AML-193 (cell line): ENCODE measurements around the gene ZNF302.
"Not testable (repeated sequence)": the region's sequence is repeated elsewhere in the genome, so short reads cannot be mapped to it uniquely, and the experiment has no call there.

Experiments used
- DNase-seq, 2 experiments: peaks; one replicate each; lab custom pipeline; 2025; lab: John Stamatoyannopoulos, UW

The ZNF302 gene

DNA sequence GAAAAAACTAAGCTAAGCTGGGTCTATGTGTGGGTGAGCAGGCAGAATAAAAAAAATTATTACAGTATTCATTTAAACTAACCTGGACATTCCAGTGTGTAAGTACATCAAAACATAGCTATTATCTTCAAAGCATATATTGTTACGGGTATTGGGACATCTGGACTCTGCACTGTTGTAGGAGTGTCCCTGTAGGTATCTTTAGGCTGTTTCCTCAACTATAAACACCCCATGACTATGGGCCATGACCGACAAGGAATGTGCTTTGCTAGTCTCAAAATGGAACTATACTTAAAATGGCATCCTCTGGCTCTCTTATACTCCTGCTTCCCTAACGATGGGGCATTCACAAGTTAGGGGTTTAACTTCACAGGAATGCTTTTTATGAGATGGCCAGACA lies 3.9 kb upstream of the ZNF302 start:
- no peak for DNase-seq

DNA sequence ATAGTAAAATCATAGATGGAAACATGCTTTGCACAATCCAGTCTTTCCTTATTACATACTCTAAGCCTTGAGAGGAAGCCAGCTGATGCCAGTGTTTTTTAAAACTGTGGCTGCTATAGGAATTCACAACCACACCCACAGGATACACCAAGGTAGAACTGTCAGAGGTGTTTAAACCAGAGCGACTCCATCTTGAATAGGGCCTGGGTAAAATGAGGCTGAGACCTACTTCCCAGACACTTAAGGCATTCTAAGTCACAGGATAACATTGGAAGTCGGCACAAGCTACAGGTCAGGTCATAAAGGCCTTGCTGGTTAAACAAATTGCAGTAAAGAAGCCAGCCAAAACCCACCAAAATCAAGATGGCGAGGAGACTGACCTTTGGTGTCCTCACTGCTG lies 2.2 kb upstream of the ZNF302 start:
- no peak for DNase-seq

DNA sequence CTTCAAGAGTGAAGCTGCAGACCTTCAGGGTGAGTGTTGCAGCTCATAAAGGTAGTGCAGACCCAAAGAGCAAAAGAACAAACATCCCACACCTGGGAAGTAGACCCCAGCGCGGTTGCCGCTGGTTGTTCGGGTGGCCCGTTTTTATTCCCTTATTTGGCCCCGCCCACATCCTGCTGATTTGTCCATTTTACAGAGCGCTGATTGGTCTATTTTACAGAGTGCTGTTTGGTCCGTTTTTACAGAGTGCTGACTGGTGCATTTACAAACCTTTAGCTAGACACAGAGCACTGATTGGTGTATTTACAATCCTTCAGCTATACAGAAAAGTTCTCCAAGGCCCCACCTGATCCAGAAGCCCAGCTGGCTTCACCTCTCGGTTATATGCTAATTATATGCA lies 1.6 kb upstream of the ZNF302 start:
- DNase-seq = no peak

DNA sequence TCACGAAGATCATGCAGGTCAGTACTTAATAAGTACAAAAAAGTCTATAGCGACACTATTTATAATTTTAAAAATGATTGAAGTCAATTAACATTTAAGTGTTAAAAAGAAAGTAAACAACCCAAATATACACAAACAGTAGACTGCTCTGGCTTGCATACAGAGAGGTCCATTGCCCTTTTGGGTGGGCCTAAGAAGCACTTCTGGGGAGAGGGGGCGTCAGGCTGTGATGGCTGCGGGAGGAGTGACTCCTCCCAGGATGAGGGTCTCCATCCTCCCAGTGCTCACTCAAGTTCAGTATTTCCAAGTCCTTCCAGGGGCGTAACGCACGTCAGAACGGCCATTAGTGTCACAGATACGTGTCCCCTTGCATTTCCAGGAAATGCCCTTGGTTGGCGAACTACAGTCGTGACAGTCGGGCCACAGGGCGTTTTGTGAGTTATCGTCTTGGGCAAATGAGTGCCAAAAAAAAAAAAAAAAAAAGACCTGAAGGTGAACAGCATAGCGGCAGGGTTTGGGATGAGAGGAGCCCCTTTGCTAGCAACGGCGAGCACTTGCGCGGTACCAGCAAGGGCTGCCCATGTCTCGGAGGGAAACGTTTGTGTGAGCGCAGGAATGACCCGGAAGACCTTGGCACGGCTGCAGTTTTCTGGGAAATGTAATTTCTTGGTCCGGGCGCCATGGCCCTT lies 637 bp upstream of the ZNF302 start, which contains the start of gene SCGB2B2:
TSS of gene SCGB2B2 (minus strand) at position 463 of the 689 bp plus-strand sequence. CDS start 82,596 bp downstream, outside the sequence.
- peak; percentile 92 to 93 for DNase-seq

DNA sequence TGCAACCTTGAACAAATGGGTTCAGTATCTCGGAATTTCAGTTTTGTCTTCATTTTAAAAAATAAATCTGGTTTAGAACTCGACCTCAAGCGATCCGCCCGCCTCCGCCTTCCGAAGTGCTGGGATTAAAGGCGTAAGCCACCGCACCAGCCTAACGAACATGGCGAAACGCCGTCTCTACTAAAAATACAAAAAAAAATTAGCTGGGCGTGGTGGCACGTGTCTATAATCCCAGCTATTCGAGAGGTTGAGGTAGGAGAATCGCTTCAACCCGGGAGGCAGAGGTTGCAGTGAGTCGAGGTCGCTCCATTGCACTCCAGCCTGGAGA lies 571 bp downstream of the ZNF302 start:
- no peak for DNase-seq

DNA sequence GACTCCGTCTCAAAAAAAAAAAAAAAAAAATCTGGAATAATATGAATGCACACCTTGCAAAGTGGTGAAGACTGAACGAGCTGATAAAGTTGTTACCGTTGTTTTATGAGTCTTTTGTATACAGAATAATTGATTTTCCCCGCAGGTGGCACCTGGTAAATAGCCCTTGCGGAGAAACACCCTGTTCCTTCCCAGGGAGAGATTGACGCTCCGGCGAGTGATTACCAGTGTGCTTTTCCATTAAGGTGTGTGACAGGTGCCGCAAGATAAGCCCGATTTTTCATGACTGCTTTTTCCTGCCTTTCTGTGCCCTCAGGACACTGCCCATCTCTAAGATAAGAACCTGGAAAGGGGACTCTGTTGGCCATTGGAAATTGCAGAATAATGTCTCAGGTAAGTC lies 943 bp downstream of the ZNF302 start:
- DNase-seq = no peak

DNA sequence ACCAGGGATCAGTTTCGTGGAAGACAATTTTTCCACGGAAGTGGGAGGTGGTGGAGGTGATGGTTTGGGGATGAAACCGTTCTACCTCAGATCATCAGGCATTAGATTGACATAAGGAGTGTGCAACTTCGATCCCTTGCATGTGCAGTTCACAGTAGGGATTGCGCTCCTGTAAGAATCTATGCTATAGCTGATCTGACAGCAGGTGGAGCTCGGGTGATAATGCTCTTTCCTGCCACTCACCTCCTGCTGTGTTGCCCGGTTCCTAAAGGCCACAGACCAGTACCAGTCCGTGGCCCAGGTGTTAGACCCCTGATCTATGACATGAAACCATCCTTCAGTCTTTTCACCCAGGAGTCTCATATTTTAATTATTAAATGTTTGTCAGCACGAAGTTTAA lies 4.0 kb downstream of the ZNF302 start:
- DNase-seq = no peak

DNA sequence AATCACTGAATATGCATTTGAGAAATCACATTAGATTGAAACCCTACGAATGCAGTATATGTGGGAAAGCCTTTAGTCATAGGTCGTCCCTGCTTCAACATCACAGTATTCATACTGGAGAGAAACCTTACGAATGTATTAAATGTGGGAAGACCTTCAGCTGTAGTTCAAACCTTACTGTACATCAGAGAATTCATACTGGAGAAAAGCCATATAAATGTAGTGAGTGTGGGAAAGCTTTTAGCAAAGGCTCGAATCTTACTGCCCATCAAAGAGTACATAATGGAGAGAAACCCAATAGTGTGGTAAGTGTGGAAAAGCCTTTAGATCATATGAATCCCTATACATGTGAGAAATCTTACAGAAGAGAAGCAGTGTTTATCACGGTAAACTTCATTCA lies 7.8 kb downstream of the ZNF302 start:
- not testable (repeated sequence) for DNase-seq

DNA sequence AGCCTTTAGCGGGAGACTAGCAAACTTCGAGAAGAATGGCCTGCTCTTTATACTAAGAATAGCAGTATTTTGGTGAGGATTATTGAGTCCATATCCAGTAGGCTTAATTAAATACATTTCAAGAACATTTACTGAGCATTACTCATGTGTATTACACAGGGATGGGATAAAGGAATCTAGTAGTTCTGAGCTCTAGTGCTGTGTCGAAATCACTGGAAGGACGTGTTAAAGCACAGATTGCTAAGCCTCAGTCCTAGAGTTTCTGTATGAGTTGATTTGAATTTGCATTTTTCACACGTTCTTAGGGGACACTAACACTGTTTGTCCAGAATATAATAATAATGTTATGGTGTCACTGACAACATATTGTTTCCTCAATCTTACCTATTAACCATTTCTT lies 9.0 kb downstream of the ZNF302 start:
- DNase-seq = no peak

DNA sequence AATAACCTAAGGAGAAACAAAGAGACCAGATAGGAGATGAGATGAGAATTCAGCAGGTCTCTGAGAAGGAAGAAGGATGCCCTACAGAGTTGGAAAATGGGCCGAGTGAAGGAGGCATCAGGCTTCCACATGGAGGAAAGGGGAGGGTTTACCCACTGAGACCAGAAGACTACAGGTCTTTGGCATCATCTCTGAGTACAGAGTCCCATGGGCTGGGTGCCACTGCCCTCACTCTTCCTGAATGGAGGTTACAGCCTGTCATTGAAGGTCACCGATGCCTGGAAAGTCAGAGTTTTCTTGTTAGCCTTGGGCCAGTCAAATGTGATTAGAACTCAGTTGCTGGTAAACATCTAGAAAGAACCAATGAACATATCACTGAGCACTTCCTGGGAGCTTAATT lies 9.9 kb downstream of the ZNF302 start:
- DNase-seq = no peak

DNA sequence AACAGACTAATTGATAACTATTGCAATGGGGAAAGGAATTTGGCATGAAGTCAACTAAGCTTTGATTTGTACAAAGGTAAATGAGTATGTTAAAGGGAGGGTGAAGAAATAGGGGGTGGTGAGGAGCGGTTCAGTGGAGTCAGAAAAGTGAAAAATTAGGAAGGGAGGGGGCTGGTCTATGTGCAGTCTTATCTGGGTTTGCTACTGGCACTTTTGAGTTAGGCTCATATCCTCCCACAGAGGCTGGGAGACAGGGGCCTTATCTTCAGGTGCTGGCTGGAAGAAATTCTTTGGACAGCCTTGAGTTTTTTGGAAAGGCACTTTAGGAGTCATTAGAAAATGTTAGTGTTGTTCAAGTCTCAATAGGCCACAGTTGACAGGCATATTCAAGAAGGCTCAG lies 11.1 kb downstream of the ZNF302 start:
- no peak for DNase-seq

DNA sequence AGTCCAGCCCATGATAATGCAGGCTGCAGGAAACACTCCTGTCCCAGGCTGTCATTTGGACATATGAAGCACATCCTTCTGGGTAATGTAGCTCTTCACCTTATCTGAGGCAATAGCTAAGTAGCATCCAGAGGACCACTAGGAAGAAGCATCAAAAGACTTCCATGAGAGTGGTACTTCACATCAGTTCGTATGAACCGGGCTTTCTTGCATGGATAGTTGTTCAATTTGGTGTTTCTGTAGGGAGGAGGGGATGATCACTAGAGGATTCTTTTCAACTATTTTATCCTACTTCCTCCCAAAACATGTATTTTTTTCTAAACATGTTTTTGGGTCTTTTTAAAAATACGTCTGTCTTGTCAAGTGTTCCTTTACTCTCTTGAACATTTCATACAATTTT lies 12.9 kb downstream of the ZNF302 start:
- no peak for DNase-seq

DNA sequence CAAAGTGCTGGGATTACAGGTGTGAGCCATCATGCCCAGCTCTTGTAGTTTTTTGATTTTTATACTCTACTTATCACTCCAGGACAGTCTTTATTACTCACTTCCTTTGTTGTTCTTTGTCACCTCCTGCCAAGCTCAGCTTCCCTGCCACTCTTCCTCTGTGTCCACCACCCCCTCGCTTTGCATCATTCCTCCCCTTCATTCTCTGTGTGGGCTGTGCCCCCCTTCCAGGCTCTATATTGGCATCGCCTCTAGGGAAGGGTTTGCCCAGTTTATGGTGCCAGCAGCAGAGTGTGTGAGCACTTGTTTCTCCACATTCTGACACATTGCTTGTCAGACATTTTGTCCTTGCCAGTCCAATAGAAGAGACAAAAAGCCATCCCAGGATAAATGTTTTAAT lies 15.1 kb downstream of the ZNF302 start:
- DNase-seq = no peak

DNA sequence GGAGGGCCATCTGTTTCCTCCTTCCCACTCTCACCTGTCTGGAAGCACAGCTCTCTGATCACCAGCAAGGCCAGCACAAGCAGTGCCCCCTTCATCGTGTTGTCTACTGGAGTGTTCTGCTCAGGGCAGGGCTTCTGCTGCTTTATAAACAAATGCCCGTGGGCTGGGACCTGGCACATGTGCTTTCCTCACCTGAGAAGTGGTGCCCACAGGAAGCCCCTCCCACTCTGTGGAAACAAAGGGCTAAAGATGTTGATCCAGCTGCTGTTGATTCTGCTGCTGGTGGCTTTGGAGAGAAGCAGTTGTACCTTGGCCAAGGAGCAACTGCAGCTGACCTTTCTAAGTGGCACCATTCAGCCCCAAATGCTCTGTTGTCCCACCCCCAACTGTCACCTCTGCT lies 30.2 kb downstream of the ZNF302 start:
- no peak for DNase-seq

DNA sequence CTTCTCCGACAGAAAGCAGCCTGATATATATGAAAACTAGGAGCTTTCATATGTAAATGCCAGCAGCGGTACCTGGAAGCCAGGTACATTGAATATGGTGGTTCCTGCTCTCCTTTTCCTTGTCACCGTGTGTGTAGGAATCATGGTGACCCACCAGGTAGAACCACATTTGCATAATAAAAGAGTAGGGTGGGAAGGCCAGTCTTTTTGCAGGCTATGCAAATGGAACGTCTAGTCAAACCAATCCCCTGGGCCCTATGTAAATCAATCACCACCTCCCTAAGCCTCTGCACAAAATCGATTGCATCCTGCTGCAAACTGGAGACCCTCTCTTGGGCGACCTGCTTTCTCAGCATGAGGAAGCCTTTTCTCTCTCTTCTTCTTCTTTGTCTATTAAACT lies 34.4 kb downstream of the ZNF302 start:
- DNase-seq = no peak

DNA sequence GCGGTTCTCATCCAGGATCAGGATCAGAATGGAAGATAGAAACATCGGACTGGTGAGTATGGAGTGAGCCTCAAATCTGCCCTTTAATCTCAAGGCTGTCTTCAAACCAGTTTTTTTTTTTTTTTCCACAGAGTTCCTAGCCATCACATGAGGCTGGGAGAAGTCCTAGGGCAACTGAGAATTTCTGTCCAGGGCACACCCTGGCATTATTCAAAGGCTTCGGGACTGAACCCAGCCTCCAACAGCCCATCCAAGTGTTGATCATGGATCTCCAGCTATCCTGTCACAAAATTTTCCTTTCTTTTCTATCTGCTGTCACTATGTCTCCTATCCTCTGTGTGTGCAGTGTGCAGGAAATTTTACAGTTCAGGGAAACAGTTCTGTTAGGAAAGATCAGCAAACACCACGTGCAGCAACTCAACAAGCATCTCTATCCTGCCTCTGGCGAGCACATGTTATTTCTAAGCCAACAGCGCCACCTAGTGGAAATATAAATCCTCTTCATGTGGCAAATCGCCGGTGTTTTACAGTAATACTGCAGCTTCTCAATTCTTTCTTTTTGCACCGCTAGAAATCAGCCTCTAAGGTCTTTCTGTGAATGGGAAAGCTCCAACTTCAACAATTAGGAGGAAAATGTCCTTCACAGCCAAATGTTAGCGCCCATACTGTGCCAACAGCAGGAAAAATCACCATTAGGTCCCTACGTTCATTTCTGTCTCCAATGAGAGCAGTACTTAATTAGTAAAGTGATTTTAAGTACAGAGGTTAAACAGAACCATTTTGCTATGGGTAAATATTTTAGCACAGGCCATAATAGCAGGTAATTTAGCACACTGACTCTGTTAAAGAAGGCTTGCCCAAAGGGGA lies 35.1 kb downstream of the ZNF302 start:
- peak; percentile 59 to 68 for DNase-seq

DNA sequence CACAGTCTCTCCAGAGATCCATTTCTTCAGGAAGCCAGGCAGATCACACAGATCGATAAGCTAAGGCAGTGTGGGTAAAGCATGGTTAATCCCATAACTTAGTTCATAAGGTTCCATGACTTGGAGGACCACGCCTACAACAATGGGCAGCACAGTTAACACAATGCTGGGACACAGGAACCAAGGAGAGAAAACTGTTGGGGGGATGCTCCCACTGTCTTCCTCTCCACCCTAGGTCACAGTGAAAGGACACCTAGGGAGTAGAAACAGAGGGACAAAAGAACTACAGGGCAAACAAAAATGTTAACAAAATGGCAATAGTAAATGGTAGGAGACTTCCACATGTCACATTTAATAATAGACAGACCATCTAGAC lies 35.8 kb downstream of the ZNF302 start:
- DNase-seq = no peak

DNA sequence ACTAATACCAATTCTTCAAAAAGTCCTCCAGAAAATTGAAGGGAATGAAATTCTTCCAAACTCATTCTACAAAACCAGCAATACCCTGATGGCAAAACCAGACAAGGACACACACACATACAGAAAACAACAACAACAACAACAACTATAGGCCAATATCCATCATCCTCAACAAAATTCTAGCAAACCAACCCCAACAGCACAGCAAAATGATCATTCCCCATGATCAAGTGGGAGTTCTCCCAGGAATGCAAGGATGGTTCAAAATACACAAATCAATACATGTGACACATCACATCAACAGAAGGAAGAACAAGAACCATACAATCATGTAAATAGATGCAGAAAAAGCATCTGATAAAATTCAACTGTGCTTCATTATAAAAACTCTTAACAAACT lies 37.9 kb downstream of the ZNF302 start:
- no peak for DNase-seq

DNA sequence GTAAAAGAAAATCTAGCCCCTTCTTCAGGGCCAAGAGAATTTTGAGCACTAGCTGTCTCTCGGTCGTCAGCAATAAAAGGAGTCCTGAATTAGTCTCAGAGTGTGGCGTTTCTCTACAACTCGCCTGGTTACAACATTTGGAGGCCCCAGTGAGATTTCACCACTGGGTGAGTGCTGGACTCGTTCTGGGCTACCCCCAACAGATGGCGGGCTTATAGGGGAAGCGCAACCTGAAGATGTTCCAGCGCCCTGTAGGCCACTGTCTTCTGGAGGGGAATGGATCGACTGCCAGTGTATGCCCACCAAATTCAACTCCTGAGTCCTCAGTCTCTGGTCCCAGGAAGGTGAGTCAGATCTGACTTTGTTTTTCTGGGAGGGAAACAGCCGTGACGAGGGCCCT lies 44.9 kb downstream of the ZNF302 start:
- DNase-seq = no peak

DNA sequence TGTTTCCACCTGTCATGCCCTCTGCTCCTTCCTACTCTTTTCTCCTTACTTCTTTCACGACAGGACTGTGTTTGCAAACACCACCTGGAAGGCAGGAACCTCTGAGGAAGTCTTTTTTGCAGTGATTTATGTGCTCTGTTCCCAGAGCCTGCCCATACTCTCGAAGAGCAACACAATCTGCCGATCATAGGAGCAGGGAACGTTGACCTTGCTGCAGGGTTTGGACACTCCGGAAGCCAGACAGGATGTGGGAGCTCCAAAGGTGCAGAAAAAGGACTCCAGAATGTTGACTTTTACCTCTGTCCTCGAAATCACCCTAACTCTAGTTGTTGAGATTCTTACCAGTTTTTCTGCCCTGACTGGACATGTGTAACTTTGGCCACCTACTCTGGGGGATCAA lies 47.9 kb downstream of the ZNF302 start:
- no peak for DNase-seq

DNA sequence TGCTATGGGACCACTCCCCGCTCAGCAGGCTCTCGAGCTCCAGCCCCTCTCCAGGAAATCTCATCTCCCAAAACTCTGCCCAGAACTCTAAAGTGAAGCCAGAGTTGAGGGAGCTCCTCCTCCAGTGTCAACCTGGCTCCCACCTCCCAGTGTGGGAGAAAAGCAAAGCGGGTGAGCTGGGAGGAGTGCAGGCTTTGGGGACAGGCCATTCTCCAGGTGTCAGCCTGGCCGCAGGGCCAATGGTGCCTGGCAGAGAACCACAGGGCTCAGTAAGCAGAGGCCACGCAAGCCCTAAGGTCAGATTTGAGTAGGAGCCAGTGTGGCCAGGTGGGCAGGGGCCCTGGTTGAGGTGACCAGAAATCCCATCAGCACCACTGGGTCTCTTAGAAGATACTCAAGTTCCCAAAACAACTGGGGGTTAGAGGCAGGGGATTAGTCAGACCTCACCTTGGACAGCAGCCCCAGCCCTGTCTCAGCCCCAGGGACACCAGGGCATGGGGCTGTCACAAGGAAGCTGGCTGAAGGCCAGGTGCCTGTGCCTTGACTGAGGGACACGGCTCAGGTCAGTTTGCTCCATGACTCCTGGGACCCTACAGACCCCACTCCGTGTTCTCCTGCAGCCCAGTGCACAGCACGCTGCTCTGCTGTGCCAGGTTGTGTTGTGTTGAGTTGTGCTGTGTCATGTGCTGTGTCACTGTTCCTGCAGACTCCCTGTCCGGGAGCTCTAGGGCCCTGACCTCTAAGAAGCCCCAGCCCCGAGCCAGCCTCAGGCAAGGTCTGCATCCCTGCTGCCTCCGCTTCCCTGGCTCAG lies 53.7 kb downstream of the ZNF302 start:
- no peak for DNase-seq

DNA sequence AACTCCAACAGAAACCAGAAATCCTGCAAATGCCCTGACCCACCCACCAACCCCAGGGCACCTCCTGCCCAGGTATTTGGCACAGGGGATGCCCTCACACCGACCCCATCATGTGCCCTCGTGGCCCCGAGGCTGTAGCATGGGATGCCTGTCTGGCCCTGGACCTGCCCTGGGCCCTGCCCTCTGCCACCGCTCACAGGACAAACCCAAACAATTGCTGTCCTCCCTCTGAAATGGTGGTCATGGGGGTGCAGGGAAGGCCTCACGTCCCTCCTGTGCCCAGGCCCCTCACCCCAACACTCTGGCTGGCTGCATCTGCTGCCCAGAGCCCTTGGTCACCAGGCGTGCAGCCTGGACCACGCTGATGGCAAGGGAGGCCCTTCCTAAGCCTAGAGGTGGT lies 54.5 kb downstream of the ZNF302 start:
- no peak for DNase-seq
